ENCODE measurements around the gene PRLH.

The PRLH gene

GRCh38 chr2:237566401-237567235, at the start of gene PRLH:
TSS of gene PRLH (plus strand) at chr2:237566574. CDS start at chr2:237566574, 0 bp downstream.
- no peak for DNase-seq (ENCODE audit: low read depth in 2 of 2)

GRCh38 chr2:237517163-237517562, 49.2 kb upstream of the PRLH start:
- DNase-seq (ENCODE audit: low read depth in 2 of 2) = no peak

GRCh38 chr2:237517990-237518389, 48.4 kb upstream of the PRLH start:
- DNase-seq (ENCODE audit: low read depth in 2 of 2) = no peak

GRCh38 chr2:237519506-237520245, 46.7 kb upstream of the PRLH start:
- DNase-seq (ENCODE audit: low read depth in 2 of 2) = no peak

- no peak for DNase-seq (ENCODE audit: low read depth in 2 of 2)
Observed at GRCh38 chr2:237520290-237520689, 46.1 kb upstream of the PRLH start.

- no peak for DNase-seq (ENCODE audit: low read depth in 2 of 2)
Observed at GRCh38 chr2:237524631-237525030, 41.7 kb upstream of the PRLH start.

- DNase-seq (ENCODE audit: low read depth in 2 of 2) = no peak
Observed at GRCh38 chr2:237525559-237526157, 40.7 kb upstream of the PRLH start.

GRCh38 chr2:237527233-237527632, 39.1 kb upstream of the PRLH start:
- DNase-seq (ENCODE audit: low read depth in 2 of 2) = no peak

- no peak for DNase-seq (ENCODE audit: low read depth in 2 of 2)
Observed at GRCh38 chr2:237527766-237528165, 38.6 kb upstream of the PRLH start.

- no peak for DNase-seq (ENCODE audit: low read depth in 2 of 2)
Observed at GRCh38 chr2:237529452-237530402, 36.6 kb upstream of the PRLH start.

- no peak for DNase-seq (ENCODE audit: low read depth in 2 of 2)
Observed at GRCh38 chr2:237530472-237531433, 35.6 kb upstream of the PRLH start.

GRCh38 chr2:237532160-237532559, 34.2 kb upstream of the PRLH start:
- DNase-seq (ENCODE audit: low read depth in 2 of 2) = no peak

- DNase-seq (ENCODE audit: low read depth in 2 of 2) = no peak
Observed at GRCh38 chr2:237533668-237534161, 32.7 kb upstream of the PRLH start.

GRCh38 chr2:237534380-237534779, 32.0 kb upstream of the PRLH start:
- no peak for DNase-seq (ENCODE audit: low read depth in 2 of 2)

- no peak for DNase-seq (ENCODE audit: low read depth in 2 of 2)
Observed at GRCh38 chr2:237535385-237536082, 30.8 kb upstream of the PRLH start.

GRCh38 chr2:237536083-237536415, 30.3 kb upstream of the PRLH start:
- DNase-seq (ENCODE audit: low read depth in 2 of 2) = no peak

GRCh38 chr2:237536617-237537016, 29.8 kb upstream of the PRLH start:
- DNase-seq (ENCODE audit: low read depth in 2 of 2) = no peak

- DNase-seq (ENCODE audit: low read depth in 2 of 2) = no peak
Observed at GRCh38 chr2:237538001-237538720, 28.2 kb upstream of the PRLH start.

- no peak for DNase-seq (ENCODE audit: low read depth in 2 of 2)
Observed at GRCh38 chr2:237538901-237539300, 27.5 kb upstream of the PRLH start.
